HEK293 (cell line): Measurements from ENCODE around the gene ARSB.

Experiments used
- CTCF ChIP-seq: fragments of 450-650 bp; formaldehyde crosslinking; IDR thresholded peaks from 2 replicates; pipeline ENCODE4 v1.5.1; 2016; ENCODE audit warnings: missing biosample characterization, missing genetic modification characterization
- PRDM1 ChIP-seq: fragments of 450-650 bp; formaldehyde crosslinking; IDR thresholded peaks from 2 replicates; pipeline ENCODE4; 2016; ENCODE audit warnings: missing biosample characterization, missing genetic modification characterization
- ZNF169 ChIP-seq: fragments of 450-650 bp; formaldehyde crosslinking; IDR thresholded peaks from 2 replicates; pipeline ENCODE4 v1.5.1; 2016; ENCODE audit warnings: missing biosample characterization, missing genetic modification characterization
- ZNF518A ChIP-seq: fragments of 450-650 bp; formaldehyde crosslinking; conservative IDR thresholded peaks from 2 replicates; pipeline ENCODE4 v1.5.1; 2016; ENCODE audit warnings: low read depth, missing biosample characterization, missing genetic modification characterization
- ZNF624 ChIP-seq: fragments of 450-650 bp; formaldehyde crosslinking; IDR thresholded peaks from 2 replicates; pipeline ENCODE4 v1.5.1; 2017; ENCODE audit warnings: missing biosample characterization, missing genetic modification characterization

- TF ChIP-seq CTCF (tag by site-specific recombination) (no peak), ZNF624 (no peak), PRDM1 (tag by site-specific recombination) (no peak), ZNF169 (tag by site-specific recombination) (no peak), ZNF518A (tag by site-specific recombination) (no peak)
Observed at GRCh38 chr5:78923622-78923970, 61.5 kb downstream of the ARSB start.
